HuH-7 (cell line): ENCODE measurements around the gene TMEM63C.
A peak's percentile ranks its signal among the peaks of the same experiment; 100 is the strongest.
"Not testable (repeated sequence)": the region's sequence is repeated elsewhere in the genome, so short reads cannot be mapped to it uniquely, and the experiment has no call there.

Experiments
- DNase-seq: peaks from one replicate; pipeline ENCODE4 v3.0.0; 2011; ENCODE audit warnings: low spot score

The TMEM63C gene

DNA sequence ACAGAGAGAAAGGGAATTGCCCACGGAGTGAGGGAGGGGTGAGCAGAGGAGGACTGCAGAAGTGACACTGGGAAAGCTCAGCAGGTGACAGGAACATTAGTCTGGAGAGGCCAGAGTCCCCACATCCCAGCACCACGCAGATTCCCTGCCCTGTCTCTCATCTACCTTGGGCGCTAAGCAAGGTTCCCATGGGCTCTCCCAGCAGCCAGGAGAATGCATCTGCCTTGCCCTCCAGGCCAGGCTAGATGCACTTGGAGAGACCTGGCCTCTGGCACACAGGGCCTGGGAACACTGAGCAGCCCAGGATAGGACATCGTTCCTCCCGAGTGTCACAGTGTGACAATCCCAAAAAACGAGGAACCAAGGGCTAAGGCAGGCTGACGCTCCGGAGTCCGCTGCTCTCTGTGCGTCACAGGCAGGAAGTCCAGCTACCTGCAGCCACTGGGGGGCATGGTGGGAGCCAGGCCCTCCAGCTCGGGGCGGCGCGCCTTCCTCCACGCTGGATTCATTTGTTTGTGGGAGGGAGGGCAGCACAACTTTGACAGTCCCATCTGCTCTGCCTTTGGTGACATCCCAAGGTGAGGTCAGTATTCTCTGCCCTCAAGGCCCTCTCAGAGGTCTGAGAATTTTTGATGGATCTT is 94.8 kb downstream of the TMEM63C start:
- no peak for DNase-seq

DNA sequence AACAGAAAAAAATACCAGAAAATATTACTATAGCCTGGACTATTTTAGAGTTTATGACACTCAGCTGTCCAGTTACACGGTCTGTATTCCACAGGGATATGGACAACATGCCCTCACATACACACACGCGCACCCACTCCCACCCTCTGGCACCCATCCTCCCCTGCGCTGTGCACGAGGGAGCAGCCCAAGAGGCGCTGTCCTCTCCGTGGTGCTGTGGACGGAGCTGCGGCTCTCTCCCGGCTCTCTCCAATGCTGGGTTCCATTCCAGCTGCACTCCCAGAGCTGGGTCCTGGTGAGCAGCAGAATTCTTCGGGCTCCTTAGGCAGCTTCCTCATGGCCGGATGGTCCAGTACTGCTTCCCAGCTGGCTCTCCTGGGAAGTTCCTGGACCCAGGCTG is 95.4 kb downstream of the TMEM63C start:
- DNase-seq, result no peak

DNA sequence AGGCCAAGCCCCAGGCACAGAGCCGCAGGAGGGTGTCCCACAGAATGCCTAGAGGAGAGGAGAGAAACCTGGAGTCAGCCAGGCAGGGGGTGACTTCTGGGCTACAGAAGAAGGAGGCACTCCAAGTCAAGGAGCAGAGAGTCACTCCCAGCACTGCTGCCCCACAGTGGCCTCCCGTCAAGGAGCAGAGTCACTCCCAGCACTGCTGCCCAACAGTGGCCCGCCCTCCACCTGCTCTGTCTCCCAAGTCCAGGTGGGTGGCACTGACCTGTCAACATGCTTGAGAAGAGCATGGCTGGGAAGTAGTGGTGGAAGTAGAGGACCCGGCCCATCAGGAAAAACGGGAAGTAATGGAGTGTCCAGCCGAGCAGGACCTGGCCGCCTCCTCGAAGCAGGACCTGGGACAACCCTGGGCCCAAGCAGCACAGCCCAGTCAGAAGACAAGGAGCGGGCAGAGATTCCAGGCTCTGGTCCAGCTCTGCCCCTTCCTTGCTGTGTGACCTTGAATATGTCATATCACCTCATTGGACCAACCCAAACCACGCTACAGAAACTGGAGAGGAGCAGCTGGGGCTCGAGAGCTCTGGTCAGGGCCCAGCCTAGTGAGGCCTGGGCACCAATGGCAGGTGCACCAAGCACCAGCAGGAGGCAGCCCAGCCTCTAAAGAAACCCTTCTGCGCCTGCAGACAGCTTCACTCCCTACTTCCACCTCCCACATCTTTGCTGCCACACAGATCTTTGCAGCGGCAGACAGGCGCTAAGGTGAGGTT is 97.0 kb downstream of the TMEM63C start:
- DNase-seq, result no peak

DNA sequence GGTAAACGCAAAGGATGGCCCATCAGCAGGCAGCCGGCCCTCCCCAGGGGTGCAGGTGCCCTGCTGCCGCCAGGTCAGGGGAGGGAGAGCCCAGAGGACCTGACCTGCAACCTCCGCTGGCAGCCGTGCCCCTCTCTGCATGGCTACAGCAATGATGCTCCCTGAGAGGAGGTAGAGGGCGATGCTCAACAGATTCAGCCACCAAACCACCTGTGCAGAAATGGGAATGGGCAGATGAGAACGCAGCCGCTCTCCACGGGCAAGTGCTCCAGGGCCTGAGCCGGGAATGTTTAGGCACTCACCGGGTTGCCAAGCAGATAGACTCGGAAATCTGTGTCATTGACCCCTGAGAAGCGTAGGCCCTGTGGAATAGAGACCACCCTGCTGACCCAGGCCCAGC is 98.1 kb downstream of the TMEM63C start:
- DNase-seq, result no peak

DNA sequence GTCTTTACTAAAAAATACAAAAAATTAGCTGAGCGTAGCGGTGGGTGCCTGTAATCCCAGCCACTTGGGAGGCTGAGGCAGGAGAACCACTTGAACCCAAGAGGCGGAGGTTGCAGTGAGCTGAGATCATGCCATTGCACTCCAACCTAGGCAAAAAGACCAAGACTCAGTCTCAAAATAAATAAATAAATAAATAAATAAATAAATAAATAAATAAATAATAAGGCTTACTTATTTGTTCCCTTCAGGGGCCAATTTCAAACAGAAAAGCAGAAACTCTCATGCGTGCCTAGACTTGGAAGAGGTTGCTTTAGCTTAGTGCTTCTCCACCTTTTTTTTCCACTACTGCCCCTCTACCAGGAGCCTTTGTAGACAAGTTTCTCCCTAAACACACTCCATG is 99.3 kb downstream of the TMEM63C start:
- DNase-seq, result not testable (repeated sequence)

DNA sequence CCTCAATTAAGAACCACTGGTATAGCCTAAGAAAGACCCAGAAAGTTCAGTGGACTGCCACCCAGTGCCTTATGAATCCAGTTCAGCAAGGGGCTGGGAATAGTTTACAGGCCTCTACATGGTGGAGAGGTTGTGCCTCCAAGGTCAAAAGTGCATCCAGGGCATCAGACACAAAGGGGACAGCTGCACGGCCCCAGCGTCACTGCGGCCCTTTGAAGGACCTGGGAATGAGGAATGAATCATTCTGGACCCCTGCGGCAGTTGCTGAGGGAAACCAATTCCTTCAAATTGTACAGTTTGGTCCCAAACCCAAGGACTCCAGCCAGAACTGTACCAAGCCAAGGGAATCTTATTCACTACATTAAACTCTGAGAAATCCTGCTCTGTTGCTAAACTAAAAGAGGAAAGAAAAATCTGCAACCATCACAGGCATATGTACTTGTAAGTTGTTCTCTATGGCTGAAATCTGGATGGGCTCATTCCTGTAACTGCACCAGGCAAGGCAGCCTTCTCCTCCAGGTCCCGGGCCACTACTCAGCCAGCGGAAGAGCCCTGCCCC is 100.3 kb downstream of the TMEM63C start:
- DNase-seq, result no peak

DNA sequence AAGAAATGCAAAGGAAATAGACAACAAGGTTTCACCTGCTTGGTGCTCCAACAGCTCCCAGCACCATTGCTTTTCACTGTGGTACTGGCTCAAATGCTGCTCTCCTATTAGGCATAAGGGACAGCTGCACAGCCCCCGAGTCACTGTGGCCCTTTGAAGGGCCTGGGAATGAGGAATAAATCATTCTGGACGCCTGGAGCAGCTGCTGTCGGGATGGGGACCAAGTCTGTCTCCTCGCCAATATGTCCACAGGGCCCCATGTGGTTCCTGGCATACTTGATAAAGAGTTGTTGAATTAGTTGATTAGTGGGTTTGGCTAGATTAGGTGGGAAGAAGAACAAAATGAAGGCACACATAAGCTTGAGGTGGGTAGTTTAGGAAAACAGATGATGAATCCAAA is 102.5 kb downstream of the TMEM63C start:
- no peak for DNase-seq

DNA sequence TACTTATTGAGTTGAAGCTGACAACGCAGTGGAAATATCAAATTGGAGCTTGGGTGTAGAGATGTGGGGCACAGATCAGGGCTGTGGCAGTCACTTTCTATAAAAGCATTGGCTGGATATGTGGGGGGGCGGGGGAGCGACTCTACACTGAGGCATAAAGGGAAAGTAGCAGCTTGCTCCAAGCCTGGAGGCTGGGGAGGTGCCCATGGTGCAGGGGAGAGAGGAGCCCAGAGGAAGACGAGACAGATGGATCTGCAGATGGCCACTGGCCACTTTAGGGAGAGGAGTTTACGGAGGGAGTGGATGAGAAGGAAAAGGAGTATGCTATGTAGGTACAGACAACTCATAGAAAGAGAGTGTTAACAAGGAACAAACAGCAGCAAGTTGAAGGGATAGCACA is 102.9 kb downstream of the TMEM63C start:
- DNase-seq, result no peak

DNA sequence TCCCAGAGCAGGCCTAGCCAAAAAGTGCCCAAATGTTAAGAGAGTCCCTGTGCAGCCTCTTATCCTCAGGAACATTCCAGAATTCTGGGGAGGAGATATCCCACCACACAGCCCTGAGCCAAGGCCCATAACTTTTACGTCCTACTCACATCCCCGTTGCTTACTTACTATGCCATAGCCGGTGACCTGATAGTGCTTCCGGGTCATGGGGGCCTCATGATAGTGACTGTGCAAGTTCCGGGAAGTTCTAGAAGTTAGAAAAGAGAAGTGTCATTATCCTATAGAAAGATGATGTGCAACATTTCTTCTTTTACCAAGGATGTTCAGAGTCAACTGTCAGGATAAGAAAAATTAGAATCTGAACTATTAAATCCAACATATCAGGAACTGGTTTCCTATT is 105.0 kb downstream of the TMEM63C start:
- no peak for DNase-seq

DNA sequence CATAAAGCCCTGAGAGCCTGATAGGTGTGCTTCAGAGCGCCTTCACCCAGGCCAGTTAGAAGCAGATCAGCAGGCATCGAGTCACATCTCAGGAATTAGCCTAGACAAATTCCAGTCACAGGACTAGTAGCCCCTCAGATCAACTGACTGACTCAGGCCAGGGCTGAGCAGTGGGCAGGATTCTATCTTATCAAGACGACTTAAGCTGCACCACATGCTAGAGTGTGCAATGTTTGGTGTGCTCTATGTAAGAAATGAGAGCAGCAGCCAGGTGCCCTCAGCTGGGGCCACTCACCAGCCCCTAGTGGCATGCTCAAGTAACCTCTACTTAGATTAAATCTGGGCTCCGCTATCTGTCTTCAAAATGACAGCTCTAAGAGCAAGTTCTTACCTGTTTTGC is 109.1 kb downstream of the TMEM63C start:
- DNase-seq, result no peak

DNA sequence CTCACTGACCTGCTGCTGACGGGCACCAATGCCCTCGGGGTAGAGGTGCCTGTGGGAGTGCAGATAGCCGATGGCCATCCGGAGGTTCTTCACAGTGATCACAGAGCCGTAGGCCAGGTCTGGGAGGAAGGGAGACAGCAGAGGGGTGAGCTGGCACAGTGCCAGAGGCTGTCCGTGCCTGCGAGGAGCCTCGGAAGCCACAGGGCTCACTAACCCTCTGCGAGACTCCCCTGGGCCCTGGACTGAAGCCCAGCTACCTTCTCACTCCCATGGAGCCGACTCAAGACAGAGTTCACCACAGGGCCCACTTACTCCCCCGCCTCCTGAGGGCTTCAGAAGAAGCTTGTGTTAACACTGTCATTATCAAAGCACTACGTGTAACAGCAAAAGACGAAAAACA is 114.6 kb downstream of the TMEM63C start:
- DNase-seq, result no peak

DNA sequence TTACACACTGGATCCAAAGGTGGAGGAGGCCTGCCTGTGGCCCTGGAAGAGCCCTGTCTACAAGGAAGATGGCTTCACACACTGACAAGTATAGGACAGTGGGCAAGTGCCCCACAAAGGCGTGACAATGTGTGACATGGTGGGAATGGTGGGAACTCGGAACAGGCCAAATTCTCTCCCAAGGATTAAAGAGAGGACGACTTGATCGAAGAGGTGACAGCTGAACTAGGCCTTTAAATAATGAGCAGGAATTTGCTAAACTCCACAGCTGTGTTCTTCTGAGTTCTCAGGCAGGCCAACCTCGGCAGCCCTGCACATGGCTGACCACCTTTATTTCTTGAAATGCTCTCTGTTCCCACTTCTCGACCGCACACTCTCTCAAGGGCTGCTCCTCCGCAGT is 115.3 kb downstream of the TMEM63C start:
- DNase-seq, result no peak

DNA sequence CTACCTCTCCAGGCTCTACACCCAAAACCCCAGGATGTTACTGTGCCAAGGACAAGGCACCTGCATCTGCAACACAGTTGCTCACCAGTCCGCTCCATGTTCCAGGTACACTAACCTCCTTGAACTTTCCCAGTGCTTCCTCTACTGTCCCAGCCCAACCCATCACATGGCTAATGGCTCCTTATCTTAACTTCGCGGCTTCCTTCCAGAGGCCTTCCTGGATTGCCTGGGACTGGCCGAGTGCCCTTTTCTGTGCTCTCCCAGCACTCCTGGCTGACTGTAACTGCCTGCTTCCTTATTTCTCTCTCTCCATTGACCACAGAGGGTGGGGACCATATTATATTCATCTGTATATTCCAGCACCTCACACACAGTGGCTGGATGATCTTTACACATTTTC is 118.2 kb downstream of the TMEM63C start:
- DNase-seq, result no peak

DNA sequence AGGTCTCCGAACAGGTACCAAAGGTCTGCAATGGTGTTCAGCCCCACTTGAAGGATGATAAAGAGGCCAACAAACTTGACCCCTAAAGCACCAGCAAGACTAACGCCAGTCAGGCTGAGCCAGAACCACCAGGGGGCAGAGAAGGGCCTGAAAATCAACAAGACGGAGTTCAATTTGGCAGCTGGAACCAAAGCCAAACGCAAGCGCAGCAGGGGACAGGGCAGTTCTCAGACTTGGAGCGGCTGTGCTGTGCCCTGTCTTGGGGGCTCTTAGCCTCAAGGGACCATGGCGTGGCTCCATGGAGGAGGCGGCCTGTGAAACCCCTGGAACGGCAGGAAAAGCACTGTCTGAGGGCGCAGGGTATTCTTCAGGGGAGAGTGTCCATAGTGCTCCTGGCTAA is 119.5 kb downstream of the TMEM63C start:
- peak; percentile 68 for DNase-seq

DNA sequence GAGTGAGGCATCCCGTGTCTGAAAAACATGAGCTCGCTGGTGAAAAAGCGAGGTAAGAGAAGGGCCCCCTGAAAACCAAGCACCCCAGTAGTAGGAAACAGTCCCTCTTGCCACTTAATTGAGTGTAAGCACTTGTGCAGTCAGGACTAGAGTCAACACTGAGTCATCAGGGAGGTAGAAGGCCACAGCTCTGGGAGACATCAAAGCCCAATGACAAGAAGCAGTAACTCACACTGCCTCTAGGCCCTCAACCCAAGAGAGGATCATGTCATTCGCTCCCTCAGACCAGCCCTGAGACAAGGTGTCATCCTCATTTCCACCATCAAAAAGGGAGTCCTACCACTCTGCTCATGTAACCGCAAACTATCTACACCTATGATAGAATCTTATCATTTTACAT is 121.3 kb downstream of the TMEM63C start:
- no peak for DNase-seq

DNA sequence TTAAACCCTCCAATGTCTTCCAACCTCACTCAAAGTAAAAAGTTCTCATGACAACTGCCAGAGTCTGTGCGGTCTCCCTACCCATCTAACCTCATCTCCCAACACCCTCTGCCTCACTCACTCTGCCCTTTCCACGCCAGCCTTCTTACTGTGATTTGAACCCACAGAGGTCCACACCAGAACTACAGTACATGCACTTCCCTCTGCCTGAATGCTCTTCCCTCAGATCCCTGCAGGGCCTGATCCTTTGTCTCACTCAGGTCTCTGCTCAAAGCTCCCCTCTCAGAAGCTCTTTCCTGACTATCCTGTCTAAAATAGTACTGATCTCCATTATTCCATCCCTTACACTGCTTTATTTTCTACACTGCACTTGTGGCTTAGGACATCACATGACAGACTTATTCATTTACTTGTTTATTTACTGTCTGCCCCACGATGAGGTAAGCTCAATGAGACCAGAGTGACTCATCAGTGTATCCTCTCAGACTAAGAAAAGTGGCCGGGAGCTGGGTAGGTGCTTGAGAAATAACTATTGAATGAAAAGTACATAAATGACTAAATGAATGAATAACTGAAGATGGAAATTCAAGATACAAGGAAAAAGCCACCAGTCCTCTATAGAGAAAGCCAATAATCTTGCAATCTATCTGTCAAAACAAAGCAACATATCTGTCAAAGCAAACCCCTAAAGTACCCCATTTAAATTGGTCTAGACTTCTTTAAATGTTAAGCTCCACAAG is 122.0 kb downstream of the TMEM63C start:
- DNase-seq, result no peak

DNA sequence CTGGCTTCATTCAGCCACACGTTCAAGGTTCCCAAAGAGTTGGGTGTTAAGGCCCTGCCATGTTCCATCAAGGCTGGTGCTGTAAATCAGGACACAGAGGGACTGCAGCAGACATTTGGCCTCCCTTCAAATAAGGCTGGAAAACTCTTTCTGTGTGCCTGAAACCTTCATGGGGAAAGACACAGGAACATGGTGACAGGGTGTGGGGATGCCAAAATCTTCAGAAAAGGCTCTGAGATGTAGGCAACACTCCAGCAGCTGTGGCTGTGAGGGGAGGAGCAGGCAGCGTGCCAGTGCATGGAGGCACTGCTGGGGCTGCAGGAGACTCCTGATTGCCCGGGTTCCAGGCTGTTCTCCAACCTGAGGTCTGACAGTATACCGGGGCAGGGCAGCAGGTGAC is 124.1 kb downstream of the TMEM63C start:
- DNase-seq, result no peak

DNA sequence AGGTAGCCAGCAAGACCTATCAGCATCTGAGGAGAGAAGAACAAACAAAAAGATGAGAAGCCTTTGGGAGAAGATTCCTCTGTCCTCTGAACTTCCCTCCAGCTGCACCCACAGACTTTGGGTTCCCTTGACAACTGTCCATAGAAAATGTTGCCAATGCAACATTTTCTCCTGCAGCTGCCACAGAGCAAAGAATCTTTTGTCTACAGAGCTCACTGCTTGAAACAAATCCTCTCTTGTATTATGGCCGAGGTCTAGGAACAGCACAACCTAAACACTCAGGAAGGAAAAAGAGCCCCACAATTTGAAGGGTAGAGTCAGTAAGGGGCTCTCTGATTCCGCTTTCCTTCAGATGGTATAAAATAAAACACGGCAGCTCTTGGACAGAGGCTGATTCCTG is 124.8 kb downstream of the TMEM63C start:
- no peak for DNase-seq

DNA sequence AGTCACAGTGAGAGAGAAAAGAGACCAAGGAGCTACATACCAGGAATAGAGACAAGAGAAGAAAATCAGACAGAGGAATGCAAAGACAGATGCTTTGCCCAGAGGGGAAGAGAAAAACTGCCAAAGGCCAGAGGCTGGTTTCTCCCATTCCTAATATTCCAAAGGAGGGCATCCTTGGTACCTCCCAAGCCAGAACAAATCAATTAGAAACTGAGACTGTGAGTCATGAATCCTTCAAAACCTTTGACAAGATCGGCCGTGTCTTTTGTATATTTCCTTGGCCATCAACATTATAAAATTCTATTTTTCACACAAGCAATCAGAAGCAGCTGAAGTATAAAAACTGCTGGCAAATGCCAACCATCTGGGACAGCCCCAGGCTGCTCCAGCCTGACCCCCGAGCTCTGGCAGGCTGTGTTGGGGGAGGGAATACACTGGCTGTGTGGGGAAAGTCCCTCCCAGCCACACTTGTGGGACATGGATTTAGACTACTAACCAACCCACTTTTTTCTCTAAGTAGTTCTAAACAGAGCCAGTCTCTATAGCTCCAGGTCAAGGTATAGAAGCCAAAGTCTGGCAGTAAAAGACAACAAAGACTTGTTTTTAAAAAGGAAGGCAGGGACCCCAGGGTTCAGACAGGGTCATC is 125.4 kb downstream of the TMEM63C start:
- DNase-seq, result no peak
